ENCODE results near the gene CMTM2.

DNA sequence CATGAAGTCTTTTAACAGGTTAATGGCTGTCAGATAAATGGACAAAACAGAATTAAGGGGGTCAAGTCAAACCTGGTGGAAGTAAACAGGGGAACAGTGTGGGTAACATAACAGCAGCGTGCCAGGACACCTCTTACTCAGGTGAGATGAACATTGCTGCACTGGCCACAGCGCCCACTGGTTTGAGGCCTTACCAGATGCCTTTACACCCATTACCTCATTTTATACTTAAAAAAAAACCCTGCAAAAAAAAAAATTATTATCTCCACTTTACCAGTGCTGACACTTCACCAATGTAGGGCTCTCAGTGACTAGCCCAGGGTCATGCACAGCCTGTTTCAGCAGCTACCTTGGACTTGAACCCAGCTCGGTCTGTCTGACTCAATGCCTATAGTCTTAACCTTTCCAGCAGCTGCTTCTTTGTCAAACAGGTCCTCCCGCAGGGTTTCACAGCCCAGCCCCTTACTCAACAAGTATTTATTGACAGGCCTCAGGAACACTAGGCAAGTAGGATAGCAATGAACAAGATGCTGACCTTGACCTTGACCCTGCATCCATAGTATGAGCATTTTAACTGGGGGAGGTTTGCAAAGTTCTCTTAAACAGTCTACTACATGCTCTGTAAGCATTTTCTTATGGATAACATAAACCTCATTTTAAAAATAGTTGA, 55.4 kb downstream of the CMTM2 start:
- TF ChIP-seq, protein P1, sequence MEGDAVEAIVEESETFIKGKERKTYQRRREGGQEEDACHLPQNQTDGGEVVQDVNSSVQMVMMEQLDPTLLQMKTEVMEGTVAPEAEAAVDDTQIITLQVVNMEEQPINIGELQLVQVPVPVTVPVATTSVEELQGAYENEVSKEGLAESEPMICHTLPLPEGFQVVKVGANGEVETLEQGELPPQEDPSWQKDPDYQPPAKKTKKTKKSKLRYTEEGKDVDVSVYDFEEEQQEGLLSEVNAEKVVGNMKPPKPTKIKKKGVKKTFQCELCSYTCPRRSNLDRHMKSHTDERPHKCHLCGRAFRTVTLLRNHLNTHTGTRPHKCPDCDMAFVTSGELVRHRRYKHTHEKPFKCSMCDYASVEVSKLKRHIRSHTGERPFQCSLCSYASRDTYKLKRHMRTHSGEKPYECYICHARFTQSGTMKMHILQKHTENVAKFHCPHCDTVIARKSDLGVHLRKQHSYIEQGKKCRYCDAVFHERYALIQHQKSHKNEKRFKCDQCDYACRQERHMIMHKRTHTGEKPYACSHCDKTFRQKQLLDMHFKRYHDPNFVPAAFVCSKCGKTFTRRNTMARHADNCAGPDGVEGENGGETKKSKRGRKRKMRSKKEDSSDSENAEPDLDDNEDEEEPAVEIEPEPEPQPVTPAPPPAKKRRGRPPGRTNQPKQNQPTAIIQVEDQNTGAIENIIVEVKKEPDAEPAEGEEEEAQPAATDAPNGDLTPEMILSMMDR (IDR thresholded peaks at IDR 0.05; ENCODE audit: poor library complexity): no peak
- TF ChIP-seq EZH2 (IDR thresholded peaks at IDR 0.05; ENCODE audit: borderline replicate concordance) (no peak), EZH2phosphoT487 (IDR thresholded peaks at IDR 0.05; ENCODE audit: low read depth, severe bottlenecking, unreplicated experiment) (no peak)

Data from hepatocyte (in vitro differentiated cells).